GM23338 (cell line): ENCODE measurements around the gene MTMR1. TPM values are rescaled to one million over a fixed set of nuclear protein-coding genes. Genes with fewer than 3 reads are reported as not detected.

Experiments
- ATAC-seq: fragments of 200-7000 bp; cut with Tn5 transposase; 3 replicates; pipeline ENCODE4 v1.9.1; 2020
- DNase-seq: peaks from one replicate; pipeline ENCODE4 v3.0.0-alpha.2; 2015; ENCODE audit warnings: low spot score
- H2AFZ ChIP-seq: fragments of 200-600 bp; sonication (generic); 2 replicates; pipeline ENCODE4 v1.8.0; 2016; ENCODE audit warnings: antibody characterized with exemption, mild to moderate bottlenecking, moderate library complexity
- H3F3A ChIP-seq: fragments of 200-600 bp; sonication (generic); replicated peaks from 2 replicates; pipeline ENCODE4 v1.8.0; 2017; ENCODE audit warnings: antibody characterized with exemption, mixed run types, low read depth
- H3K27ac ChIP-seq: fragments of 200-600 bp; sonication (generic); 2 replicates; pipeline ENCODE4 v1.6.1; 2016; ENCODE audit warnings: low read depth
- H3K27me3 ChIP-seq: fragments of 200-600 bp; sonication (generic); 2 replicates; pipeline ENCODE4 v1.8.0; 2016; ENCODE audit warnings: mild to moderate bottlenecking, mixed run types, moderate library complexity; ENCODE audit not compliant: insufficient read depth
- H3K36me3 ChIP-seq: fragments of 200-600 bp; sonication (generic); 2 replicates; pipeline ENCODE4 v1.8.0; 2016; ENCODE audit warnings: mild to moderate bottlenecking; ENCODE audit not compliant: insufficient read depth
- H3K4me1 ChIP-seq: fragments of 200-600 bp; sonication (generic); 2 replicates; pipeline ENCODE4 v1.8.0; 2016; ENCODE audit warnings: mild to moderate bottlenecking, moderate library complexity; ENCODE audit not compliant: insufficient read depth
- H3K4me2 ChIP-seq: fragments of 200-600 bp; sonication (generic); 2 replicates; pipeline ENCODE4 v1.7.1; 2017; ENCODE audit warnings: mixed run types
- H3K4me3 ChIP-seq: fragments of 200-600 bp; sonication (generic); 2 replicates; pipeline ENCODE4 v1.6.1; 2016; ENCODE audit warnings: mixed run types
- H3K79me2 ChIP-seq: fragments of 200-600 bp; sonication (generic); replicated peaks from 2 replicates; pipeline ENCODE4 v1.8.0; 2017; ENCODE audit warnings: mild to moderate bottlenecking; ENCODE audit not compliant: insufficient read depth
- H3K9me2 ChIP-seq: fragments of 200-600 bp; sonication (generic); 2 replicates; pipeline ENCODE4 v1.8.0; 2017; ENCODE audit not compliant: insufficient read depth
- H4K20me1 ChIP-seq: fragments of 200-600 bp; sonication (generic); replicated peaks from 2 replicates; pipeline ENCODE4 v1.8.0; 2017; ENCODE audit warnings: mild to moderate bottlenecking; ENCODE audit not compliant: insufficient read depth
- H3K27ac Mint-ChIP-seq: 2 replicates; pipeline ENCODE4 v1.8.0; 2020; ENCODE audit warnings: inconsistent platforms, mild to moderate bottlenecking, moderate library complexity, mixed read lengths
- H3K27me3 Mint-ChIP-seq: 3 replicates; pipeline ENCODE4 v1.8.0; 2022; ENCODE audit warnings: low read depth, mild to moderate bottlenecking, moderate library complexity, mixed read lengths, inconsistent platforms; ENCODE audit not compliant: insufficient read depth, poor library complexity
- H3K36me3 Mint-ChIP-seq: 3 replicates; pipeline ENCODE4 v1.8.0; 2021; ENCODE audit warnings: low read depth, mild to moderate bottlenecking, inconsistent platforms, moderate library complexity, mixed read lengths
- H3K4me1 Mint-ChIP-seq: 3 replicates; pipeline ENCODE4 v1.8.0; 2020; ENCODE audit warnings: mild to moderate bottlenecking, inconsistent platforms, mixed read lengths
- H3K4me3 Mint-ChIP-seq: 3 replicates; pipeline ENCODE4 v1.8.0; 2021; ENCODE audit warnings: moderate library complexity, mild to moderate bottlenecking, inconsistent platforms, mixed read lengths
- H3K9me3 Mint-ChIP-seq: 3 replicates; pipeline ENCODE4 v1.8.0; 2020; ENCODE audit warnings: moderate library complexity, mild to moderate bottlenecking, inconsistent platforms, mixed read lengths
- CREB1 ChIP-seq: fragments of 250-450 bp; sonication (Bioruptor Pico); IDR thresholded peaks from 2 replicates; pipeline ENCODE4 v1.5.0; 2020; ENCODE audit warnings: low read depth, mild to moderate bottlenecking, moderate library complexity
- EZH2 ChIP-seq: fragments of 200-600 bp; sonication (generic); IDR thresholded peaks from one replicate; pipeline ENCODE4 v1.8.0; 2017; ENCODE audit warnings: antibody characterized with exemption, mild to moderate bottlenecking, low read depth; ENCODE audit not compliant: unreplicated experiment
- EZH2phosphoT487 ChIP-seq: fragments of 200-600 bp; sonication (generic); IDR thresholded peaks from one replicate; pipeline ENCODE4 v1.8.1; 2018; ENCODE audit warnings: antibody characterized with exemption; ENCODE audit not compliant: unreplicated experiment
- JUNB ChIP-seq: IDR thresholded peaks from one replicate; pipeline ENCODE4 v1.6.1; 2016; ENCODE audit warnings: antibody characterized with exemption; ENCODE audit not compliant: unreplicated experiment
- NANOG ChIP-seq: IDR thresholded peaks from 2 replicates; pipeline ENCODE4 v1.6.1; 2016; ENCODE audit warnings: antibody characterized with exemption, borderline replicate concordance
- POLR2AphosphoS5 ChIP-seq: IDR thresholded peaks from 2 replicates; pipeline ENCODE4 v1.6.1; 2016; ENCODE audit warnings: antibody characterized with exemption, low read depth
- polyA plus RNA-seq: library from polyadenylated mRNA; unstranded; fragments of >200 nt; fragmentation: Nextera tagmentation; extraction: Ambion mirVana; gene quantifications from 2 replicates; pipeline ENCODE4 v1.2.1, GENCODE V29; 2016
- total RNA-seq: library from RNA; depleted of rRNA; stranded (reverse); fragments of >200 nt; shearing (Covaris generic); gene quantifications from 2 replicates; pipeline ENCODE4 v1.2.3, GENCODE V29; 2014
- TF ChIP-seq, protein P1 (sequence below): fragments of 250-450 bp; sonication (Bioruptor Pico); IDR thresholded peaks from 2 replicates; pipeline ENCODE4 v1.5.0; 2020; ENCODE audit warnings: mild to moderate bottlenecking, moderate library complexity
- TF ChIP-seq, protein P2 (sequence below), 2 experiments: fragments of 200-600 bp in 1 of 2; sonication (generic) in 1 of 2; conservative IDR thresholded peaks; 2 replicates each; pipeline versions ENCODE4 v1.5.1 to v1.6.1; 2016 to 2017; ENCODE audit warnings: antibody characterized with exemption in 2 of 2, low read depth in 2 of 2, mild to moderate bottlenecking in 2 of 2, moderate library complexity in 1 of 2

Gene MTMR1
- total and polyA plus RNA-seq, 2 experiments from 2014 or later, result 4.5 to 19.1 TPM

DNA sequence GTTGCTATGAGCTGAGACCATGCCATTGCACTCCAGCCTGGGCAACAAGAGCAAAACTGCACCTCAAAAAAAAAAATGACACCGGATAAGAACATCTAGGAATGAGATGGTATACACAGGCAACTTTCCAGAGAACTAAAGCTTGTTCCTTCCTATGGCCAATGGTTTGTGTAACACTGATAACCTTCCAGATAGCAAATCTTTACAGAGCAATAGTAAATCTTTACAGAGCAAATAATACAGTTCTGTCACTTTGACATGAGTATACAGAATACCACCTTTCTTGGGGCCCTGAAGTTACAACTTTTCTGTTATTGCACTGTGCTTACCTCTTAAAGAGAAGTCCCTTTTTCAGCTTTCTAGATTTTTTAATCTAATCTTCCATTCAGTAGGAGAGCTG, 113.6 kb downstream of the MTMR1 start:
- Mint-ChIP-seq H3K4me1 (no peaks in the 10 kb centered on the region), H3K36me3 (peaks cover 11% of the 10 kb centered on the region; the same call in 2 of the 3 replicates), H3K4me3 (no peak overlapping the region), H3K27ac (no peak overlapping the region), H3K9me3 (no peaks in the 10 kb centered on the region), H3K27me3 (peaks cover 3% of the 10 kb centered on the region)
- H3K4me1 ChIP-seq, result no peaks in the 10 kb centered on the region
- no peak for DNase-seq
- H3K4me3 ChIP-seq, result no peak overlapping the region
- H4K20me1 ChIP-seq, result no peaks in the 10 kb centered on the region
- no peak for TF ChIP-seq JUNB
- no peak for TF ChIP-seq NANOG
- no peak for TF ChIP-seq EZH2
- TF ChIP-seq POLR2AphosphoS5, result no peak
- TF ChIP-seq, protein P1, sequence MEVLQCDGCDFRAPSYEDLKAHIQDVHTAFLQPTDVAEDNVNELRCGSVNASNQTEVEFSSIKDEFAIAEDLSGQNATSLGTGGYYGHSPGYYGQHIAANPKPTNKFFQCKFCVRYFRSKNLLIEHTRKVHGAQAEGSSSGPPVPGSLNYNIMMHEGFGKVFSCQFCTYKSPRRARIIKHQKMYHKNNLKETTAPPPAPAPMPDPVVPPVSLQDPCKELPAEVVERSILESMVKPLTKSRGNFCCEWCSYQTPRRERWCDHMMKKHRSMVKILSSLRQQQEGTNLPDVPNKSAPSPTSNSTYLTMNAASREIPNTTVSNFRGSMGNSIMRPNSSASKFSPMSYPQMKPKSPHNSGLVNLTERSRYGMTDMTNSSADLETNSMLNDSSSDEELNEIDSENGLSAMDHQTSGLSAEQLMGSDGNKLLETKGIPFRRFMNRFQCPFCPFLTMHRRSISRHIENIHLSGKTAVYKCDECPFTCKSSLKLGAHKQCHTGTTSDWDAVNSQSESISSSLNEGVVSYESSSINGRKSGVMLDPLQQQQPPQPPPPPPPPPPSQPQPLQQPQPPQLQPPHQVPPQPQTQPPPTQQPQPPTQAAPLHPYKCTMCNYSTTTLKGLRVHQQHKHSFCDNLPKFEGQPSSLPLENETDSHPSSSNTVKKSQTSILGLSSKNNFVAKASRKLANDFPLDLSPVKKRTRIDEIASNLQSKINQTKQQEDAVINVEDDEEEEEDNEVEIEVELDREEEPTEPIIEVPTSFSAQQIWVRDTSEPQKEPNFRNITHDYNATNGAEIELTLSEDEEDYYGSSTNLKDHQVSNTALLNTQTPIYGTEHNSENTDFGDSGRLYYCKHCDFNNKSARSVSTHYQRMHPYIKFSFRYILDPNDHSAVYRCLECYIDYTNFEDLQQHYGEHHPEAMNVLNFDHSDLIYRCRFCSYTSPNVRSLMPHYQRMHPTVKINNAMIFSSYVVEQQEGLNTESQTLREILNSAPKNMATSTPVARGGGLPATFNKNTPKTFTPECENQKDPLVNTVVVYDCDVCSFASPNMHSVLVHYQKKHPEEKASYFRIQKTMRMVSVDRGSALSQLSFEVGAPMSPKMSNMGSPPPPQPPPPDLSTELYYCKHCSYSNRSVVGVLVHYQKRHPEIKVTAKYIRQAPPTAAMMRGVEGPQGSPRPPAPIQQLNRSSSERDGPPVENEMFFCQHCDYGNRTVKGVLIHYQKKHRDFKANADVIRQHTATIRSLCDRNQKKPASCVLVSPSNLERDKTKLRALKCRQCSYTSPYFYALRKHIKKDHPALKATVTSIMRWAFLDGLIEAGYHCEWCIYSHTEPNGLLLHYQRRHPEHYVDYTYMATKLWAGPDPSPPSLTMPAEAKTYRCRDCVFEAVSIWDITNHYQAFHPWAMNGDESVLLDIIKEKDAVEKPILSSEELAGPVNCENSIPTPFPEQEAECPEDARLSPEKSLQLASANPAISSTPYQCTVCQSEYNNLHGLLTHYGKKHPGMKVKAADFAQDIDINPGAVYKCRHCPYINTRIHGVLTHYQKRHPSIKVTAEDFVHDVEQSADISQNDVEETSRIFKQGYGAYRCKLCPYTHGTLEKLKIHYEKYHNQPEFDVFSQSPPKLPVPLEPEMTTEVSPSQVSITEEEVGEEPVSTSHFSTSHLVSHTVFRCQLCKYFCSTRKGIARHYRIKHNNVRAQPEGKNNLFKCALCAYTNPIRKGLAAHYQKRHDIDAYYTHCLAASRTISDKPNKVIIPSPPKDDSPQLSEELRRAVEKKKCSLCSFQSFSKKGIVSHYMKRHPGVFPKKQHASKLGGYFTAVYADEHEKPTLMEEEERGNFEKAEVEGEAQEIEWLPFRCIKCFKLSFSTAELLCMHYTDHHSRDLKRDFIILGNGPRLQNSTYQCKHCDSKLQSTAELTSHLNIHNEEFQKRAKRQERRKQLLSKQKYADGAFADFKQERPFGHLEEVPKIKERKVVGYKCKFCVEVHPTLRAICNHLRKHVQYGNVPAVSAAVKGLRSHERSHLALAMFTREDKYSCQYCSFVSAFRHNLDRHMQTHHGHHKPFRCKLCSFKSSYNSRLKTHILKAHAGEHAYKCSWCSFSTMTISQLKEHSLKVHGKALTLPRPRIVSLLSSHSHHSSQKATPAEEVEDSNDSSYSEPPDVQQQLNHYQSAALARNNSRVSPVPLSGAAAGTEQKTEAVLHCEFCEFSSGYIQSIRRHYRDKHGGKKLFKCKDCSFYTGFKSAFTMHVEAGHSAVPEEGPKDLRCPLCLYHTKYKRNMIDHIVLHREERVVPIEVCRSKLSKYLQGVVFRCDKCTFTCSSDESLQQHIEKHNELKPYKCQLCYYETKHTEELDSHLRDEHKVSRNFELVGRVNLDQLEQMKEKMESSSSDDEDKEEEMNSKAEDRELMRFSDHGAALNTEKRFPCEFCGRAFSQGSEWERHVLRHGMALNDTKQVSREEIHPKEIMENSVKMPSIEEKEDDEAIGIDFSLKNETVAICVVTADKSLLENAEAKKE (CRISPR knock-in tag), result no peak
- H2AFZ ChIP-seq, result no peak overlapping the region
- no peak for ATAC-seq
- no peaks in the 10 kb centered on the region for H3K79me2 ChIP-seq
- no peaks in the 10 kb centered on the region for H3K9me2 ChIP-seq
- H3F3A ChIP-seq, result no peaks in the 10 kb centered on the region
- H3K27me3 ChIP-seq, result no peaks in the 10 kb centered on the region
- H3K36me3 ChIP-seq, result no peaks in the 10 kb centered on the region
- no peak overlapping the region for H3K4me2 ChIP-seq
- H3K27ac ChIP-seq, result no peak overlapping the region

DNA sequence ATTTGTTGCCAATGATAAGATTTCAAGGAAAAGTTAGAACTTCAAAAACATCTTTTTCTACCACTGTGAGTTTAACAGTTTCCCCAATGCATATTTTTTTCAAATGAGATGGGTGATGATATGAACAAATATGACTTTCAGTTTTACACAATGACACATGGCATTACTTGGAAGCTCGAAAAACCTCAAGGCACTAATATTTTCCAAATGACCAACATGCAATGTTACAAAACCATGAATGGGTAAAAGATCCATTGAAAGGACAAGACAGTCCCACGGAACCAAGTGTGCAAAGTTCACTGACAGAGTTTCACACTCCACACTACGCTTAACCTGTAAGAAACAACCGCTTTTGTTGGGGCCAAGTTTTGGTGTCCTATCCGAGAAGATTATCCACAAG, 120.7 kb downstream of the MTMR1 start:
- no peak for ATAC-seq
- no peaks in the 10 kb centered on the region for H3K4me1 ChIP-seq
- no peaks in the 10 kb centered on the region for H3F3A ChIP-seq
- H3K27ac Mint-ChIP-seq, result no peak overlapping the region
- no peaks in the 10 kb centered on the region for H3K9me3 Mint-ChIP-seq
- H3K4me3 Mint-ChIP-seq, result no peak overlapping the region
- H3K4me1 Mint-ChIP-seq, result no peaks in the 10 kb centered on the region
- no peaks in the 10 kb centered on the region for H3K9me2 ChIP-seq
- H2AFZ ChIP-seq, result no peak overlapping the region
- H3K4me3 ChIP-seq, result no peak overlapping the region
- no peaks in the 10 kb centered on the region for H4K20me1 ChIP-seq
- H3K79me2 ChIP-seq, result no peaks in the 10 kb centered on the region
- no peaks in the 10 kb centered on the region for H3K36me3 ChIP-seq
- no peak for DNase-seq
- H3K27ac ChIP-seq, result no peak overlapping the region
- H3K27me3 Mint-ChIP-seq, result no peaks in the 10 kb centered on the region
- H3K27me3 ChIP-seq, result no peaks in the 10 kb centered on the region
- no peak overlapping the region for H3K4me2 ChIP-seq
- no peaks in the 10 kb centered on the region; the same call in 1 of the 3 replicates for H3K36me3 Mint-ChIP-seq
- TF ChIP-seq CREB1 (CRISPR knock-in tag) (no peak), EZH2phosphoT487 (no peak)
- TF ChIP-seq, protein P2, sequence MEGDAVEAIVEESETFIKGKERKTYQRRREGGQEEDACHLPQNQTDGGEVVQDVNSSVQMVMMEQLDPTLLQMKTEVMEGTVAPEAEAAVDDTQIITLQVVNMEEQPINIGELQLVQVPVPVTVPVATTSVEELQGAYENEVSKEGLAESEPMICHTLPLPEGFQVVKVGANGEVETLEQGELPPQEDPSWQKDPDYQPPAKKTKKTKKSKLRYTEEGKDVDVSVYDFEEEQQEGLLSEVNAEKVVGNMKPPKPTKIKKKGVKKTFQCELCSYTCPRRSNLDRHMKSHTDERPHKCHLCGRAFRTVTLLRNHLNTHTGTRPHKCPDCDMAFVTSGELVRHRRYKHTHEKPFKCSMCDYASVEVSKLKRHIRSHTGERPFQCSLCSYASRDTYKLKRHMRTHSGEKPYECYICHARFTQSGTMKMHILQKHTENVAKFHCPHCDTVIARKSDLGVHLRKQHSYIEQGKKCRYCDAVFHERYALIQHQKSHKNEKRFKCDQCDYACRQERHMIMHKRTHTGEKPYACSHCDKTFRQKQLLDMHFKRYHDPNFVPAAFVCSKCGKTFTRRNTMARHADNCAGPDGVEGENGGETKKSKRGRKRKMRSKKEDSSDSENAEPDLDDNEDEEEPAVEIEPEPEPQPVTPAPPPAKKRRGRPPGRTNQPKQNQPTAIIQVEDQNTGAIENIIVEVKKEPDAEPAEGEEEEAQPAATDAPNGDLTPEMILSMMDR (conservative IDR thresholded peaks at IDR 0.05; ENCODE audit: low read depth in 2 of 2), result no peak
